Thyroid gland (tissue), 4 donors: ENCODE measurements around the gene SUDS3.

Source experiments
- CTCF ChIP-seq, 6 experiments: fragments of 200-600 bp in 3 of 6; fragments of 450-650 bp in 3 of 6; sonication (generic) in 3 of 6; IDR thresholded peaks; one replicate each; pipeline ENCODE4 v1.5.1; 2016 to 2019; ENCODE audit warnings: antibody characterized with exemption in 6 of 6, mild to moderate bottlenecking in 2 of 6, inconsistent platforms in 1 of 6, moderate library complexity in 1 of 6
- POLR2A ChIP-seq, 2 donors: fragments of 450-650 bp; IDR thresholded peaks; one replicate each; pipeline ENCODE4 v1.6.1; 2017; ENCODE audit warnings: antibody characterized with exemption in 2 of 2, mild to moderate bottlenecking in 2 of 2, moderate library complexity in 1 of 2

- TF ChIP-seq CTCF (IDR thresholded peaks at IDR 0.05) (no peak), POLR2A (IDR thresholded peaks at IDR 0.05) (no peak)
Measured at GRCh38 chr12:118463677-118464076, 87.3 kb downstream of the SUDS3 start.
